Breast epithelium (tissue), 3 donors: ENCODE results near the gene ZDHHC21.

Source experiments
- POLR2A ChIP-seq: fragments of 450-650 bp; IDR thresholded peaks from one replicate; pipeline ENCODE4 v1.6.1; 2016; ENCODE audit warnings: antibody characterized with exemption, mild to moderate bottlenecking, moderate library complexity
- POLR2AphosphoS5 ChIP-seq, 3 donors: sonication (generic); formaldehyde crosslinking; IDR thresholded peaks; one replicate each; pipeline ENCODE4 v1.6.1; 2017; ENCODE audit warnings: antibody characterized with exemption in 3 of 3
- TF ChIP-seq, protein P1 (sequence below), 3 donors: fragments of 450-650 bp; IDR thresholded peaks; one replicate each; pipeline ENCODE4 v1.5.1; 2016 to 2017; ENCODE audit warnings: antibody characterized with exemption in 3 of 3, mild to moderate bottlenecking in 3 of 3, moderate library complexity in 3 of 3

DNA sequence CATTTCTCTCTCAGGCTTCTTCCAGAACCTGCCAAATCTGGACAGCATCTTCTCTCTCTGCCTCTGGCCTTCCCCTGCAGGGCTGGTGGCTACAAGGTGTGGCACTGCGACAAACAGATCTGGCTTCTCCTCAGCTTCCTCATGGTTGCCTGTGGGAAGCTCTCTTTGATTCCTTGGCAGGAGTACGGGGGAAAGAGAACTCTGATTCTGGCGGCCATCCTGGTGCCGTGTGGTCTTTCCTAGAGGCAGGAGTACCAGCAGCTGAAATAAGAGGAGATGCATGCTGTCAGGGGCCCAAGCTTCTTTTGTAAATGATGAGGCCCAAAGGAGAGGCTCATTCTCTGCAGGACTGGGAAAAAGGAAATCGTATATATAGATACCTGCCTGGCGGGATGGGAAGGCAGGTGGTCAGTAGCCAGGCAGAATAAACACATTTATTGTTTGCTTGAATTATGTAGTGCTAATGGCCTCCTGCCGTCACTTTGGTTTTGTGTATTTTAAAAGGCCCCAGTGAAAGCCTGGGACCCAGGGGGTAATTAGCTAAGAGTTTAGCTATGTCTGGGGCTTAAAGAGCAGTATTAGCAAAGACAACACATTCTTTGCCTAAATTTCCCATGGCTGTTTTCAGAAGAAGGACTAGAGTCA, 29.3 kb upstream of the ZDHHC21 start, which contains the start of gene CER1:
- no peak for TF ChIP-seq POLR2A
- TF ChIP-seq, protein P1, sequence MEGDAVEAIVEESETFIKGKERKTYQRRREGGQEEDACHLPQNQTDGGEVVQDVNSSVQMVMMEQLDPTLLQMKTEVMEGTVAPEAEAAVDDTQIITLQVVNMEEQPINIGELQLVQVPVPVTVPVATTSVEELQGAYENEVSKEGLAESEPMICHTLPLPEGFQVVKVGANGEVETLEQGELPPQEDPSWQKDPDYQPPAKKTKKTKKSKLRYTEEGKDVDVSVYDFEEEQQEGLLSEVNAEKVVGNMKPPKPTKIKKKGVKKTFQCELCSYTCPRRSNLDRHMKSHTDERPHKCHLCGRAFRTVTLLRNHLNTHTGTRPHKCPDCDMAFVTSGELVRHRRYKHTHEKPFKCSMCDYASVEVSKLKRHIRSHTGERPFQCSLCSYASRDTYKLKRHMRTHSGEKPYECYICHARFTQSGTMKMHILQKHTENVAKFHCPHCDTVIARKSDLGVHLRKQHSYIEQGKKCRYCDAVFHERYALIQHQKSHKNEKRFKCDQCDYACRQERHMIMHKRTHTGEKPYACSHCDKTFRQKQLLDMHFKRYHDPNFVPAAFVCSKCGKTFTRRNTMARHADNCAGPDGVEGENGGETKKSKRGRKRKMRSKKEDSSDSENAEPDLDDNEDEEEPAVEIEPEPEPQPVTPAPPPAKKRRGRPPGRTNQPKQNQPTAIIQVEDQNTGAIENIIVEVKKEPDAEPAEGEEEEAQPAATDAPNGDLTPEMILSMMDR (IDR thresholded peaks at IDR 0.05): no peak
- no peak for TF ChIP-seq POLR2AphosphoS5 (IDR thresholded peaks at IDR 0.05)
